SU-DHL-6 (cell line): ENCODE measurements around the gene TRAK1.

Experiments
- H2AFZ ChIP-seq: fragments of 200-600 bp; sonication (generic); 2 replicates; pipeline ENCODE4 v1.6.1; 2014; ENCODE audit warnings: low read depth, mild to moderate bottlenecking, moderate library complexity, mixed read lengths, antibody characterized with exemption, low read length; ENCODE audit not compliant: severe bottlenecking
- H3F3A ChIP-seq: fragments of 200-600 bp; shearing (Covaris generic); 2 replicates; pipeline ENCODE4 v1.6.0; 2016; ENCODE audit warnings: antibody characterized with exemption, mild to moderate bottlenecking; ENCODE audit not compliant: insufficient read depth
- H3K27ac ChIP-seq: fragments of 200-600 bp; sonication (generic); 2 replicates; pipeline ENCODE4 v1.5.1; 2016; ENCODE audit warnings: low read depth, mild to moderate bottlenecking, low read length, moderate library complexity, mixed read lengths
- H3K27me3 ChIP-seq: fragments of 200-600 bp; sonication (generic), shearing (Covaris generic); 2 replicates; pipeline ENCODE4 v1.6.0; 2014; ENCODE audit warnings: mild to moderate bottlenecking, low read length
- H3K36me3 ChIP-seq: fragments of 200-600 bp; sonication (generic); 2 replicates; pipeline ENCODE4 v1.6.1; 2014; ENCODE audit warnings: mild to moderate bottlenecking, low read length, mixed read lengths
- H3K4me2 ChIP-seq: fragments of 300-600, 200-600 bp; shearing (Covaris generic), sonication (generic); 2 replicates; pipeline ENCODE4 v1.6.0; 2014; ENCODE audit warnings: low read length, low read depth, mild to moderate bottlenecking; ENCODE audit not compliant: poor library complexity, severe bottlenecking
- H3K4me3 ChIP-seq: fragments of 200-600 bp; sonication (generic); 2 replicates; pipeline ENCODE4 v1.5.1; 2014; ENCODE audit warnings: antibody characterized with exemption, low read length, mild to moderate bottlenecking, mixed read lengths; ENCODE audit not compliant: insufficient read depth, poor library complexity, severe bottlenecking
- H3K79me2 ChIP-seq: fragments of 200-600 bp; sonication (generic); 2 replicates; pipeline ENCODE4 v1.6.1; 2014; ENCODE audit warnings: mild to moderate bottlenecking, low read length, moderate library complexity; ENCODE audit not compliant: insufficient read depth
- H3K9ac ChIP-seq: fragments of 200-600 bp; sonication (generic); 2 replicates; pipeline ENCODE4 v1.7.0; 2014; ENCODE audit warnings: mild to moderate bottlenecking, low read length
- H3K9me2 ChIP-seq: fragments of 200-600 bp; sonication (generic); replicated peaks from 2 replicates; pipeline ENCODE4 v1.6.1; 2014; ENCODE audit warnings: low read length; ENCODE audit not compliant: insufficient read depth
- H3K9me3 ChIP-seq: fragments of 200-600 bp; sonication (generic); 2 replicates; pipeline ENCODE4 v1.6.1; 2014; ENCODE audit warnings: low read length, mixed read lengths; ENCODE audit not compliant: insufficient read depth
- H4K20me1 ChIP-seq: fragments of 200-600 bp; sonication (generic); 2 replicates; pipeline ENCODE4 v1.6.1; 2014; ENCODE audit warnings: low read depth, mild to moderate bottlenecking, antibody characterized with exemption, low read length, moderate library complexity, mixed read lengths
- EZH2phosphoT487 ChIP-seq: fragments of 200-600 bp; sonication (generic), shearing (Covaris generic); conservative IDR thresholded peaks from 2 replicates; pipeline ENCODE4 v1.6.1; 2018; ENCODE audit warnings: mild to moderate bottlenecking, antibody characterized with exemption, low read length, moderate library complexity, mixed read lengths
- TF ChIP-seq, protein P1 (sequence below): fragments of 200-600 bp; sonication (generic); IDR thresholded peaks from one replicate; pipeline ENCODE4 v1.5.1; 2017; ENCODE audit warnings: antibody characterized with exemption, mild to moderate bottlenecking, low read length, moderate library complexity; ENCODE audit not compliant: insufficient read depth, poor library complexity, severe bottlenecking

TRAK1 gene

DNA sequence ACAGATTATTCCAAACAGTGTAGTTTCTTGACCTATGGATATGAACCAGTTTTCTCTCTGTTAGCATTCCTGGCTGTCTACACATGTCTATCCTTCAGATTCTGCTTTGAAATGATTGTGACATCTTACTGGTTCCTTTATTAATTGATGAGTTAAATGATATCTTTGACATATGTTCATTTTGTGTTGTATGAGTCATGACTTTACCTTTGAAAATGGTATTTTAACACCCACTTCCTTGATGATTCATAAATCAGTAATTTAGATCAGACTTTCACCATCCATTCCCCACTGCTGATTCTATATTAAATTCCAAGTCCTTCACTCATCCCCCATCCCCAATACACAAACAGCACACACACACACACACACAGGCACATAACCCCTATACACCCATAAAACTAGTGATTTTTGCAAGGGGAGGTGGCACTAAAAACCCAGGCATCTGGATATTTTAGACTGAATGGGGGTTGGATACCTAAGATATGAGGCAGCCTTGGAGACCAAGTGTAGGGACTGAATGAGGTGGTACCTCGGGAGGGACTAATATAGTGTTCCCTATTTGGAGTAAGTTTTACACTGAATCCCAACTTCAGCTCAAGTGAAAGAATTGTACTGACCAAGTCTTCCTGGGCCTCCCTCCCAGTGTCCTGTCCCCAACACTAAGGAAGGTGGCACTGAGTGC is 165.1 kb downstream of the TRAK1 start:
- Histone ChIP-seq H3K27me3 (no peaks in the 10 kb centered on the region), H4K20me1 (no peaks in the 10 kb centered on the region), H3K27ac (no peak overlapping the region), H3K9me3 (no peaks in the 10 kb centered on the region), H3K36me3 (no peaks in the 10 kb centered on the region), H3K4me3 (no peak overlapping the region), H3K9me2 (no peaks in the 10 kb centered on the region), H3K9ac (no peak overlapping the region), H3K4me2 (no peak overlapping the region), H3K79me2 (no peaks in the 10 kb centered on the region), H2AFZ (no peak overlapping the region), H3F3A (no peaks in the 10 kb centered on the region)
- TF ChIP-seq, protein P1, sequence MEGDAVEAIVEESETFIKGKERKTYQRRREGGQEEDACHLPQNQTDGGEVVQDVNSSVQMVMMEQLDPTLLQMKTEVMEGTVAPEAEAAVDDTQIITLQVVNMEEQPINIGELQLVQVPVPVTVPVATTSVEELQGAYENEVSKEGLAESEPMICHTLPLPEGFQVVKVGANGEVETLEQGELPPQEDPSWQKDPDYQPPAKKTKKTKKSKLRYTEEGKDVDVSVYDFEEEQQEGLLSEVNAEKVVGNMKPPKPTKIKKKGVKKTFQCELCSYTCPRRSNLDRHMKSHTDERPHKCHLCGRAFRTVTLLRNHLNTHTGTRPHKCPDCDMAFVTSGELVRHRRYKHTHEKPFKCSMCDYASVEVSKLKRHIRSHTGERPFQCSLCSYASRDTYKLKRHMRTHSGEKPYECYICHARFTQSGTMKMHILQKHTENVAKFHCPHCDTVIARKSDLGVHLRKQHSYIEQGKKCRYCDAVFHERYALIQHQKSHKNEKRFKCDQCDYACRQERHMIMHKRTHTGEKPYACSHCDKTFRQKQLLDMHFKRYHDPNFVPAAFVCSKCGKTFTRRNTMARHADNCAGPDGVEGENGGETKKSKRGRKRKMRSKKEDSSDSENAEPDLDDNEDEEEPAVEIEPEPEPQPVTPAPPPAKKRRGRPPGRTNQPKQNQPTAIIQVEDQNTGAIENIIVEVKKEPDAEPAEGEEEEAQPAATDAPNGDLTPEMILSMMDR, result no peak
- TF ChIP-seq EZH2phosphoT487, result no peak

DNA sequence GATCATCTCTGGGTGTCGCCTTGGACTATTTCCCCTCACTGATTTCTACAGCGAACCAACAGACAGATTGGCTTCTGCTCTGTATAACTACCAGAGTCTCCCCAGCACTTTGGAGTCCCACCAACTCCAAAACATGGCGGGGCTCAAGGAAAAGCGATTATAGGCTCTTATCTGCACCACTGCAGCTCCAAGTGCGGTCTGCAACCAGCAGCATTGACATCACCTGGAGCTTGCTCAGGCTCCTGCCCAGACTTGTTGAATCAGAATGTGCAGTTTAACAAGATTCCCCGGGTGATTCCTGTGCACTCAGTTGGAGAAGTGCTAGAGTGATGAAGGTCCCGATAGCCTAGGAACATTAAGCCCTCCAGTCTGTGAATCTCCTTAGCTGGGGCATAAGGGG is 165.8 kb downstream of the TRAK1 start:
- H3K9ac ChIP-seq, result no peak overlapping the region
- H3K27me3 ChIP-seq, result no peaks in the 10 kb centered on the region
- no peak for TF ChIP-seq EZH2phosphoT487
- TF ChIP-seq, protein P1, result no peak
- H4K20me1 ChIP-seq, result no peaks in the 10 kb centered on the region
- no peaks in the 10 kb centered on the region for H3K36me3 ChIP-seq
- H3K4me2 ChIP-seq, result no peak overlapping the region
- no peak overlapping the region for H3K27ac ChIP-seq
- no peaks in the 10 kb centered on the region for H3K79me2 ChIP-seq
- H3K9me2 ChIP-seq, result no peaks in the 10 kb centered on the region
- H3K9me3 ChIP-seq, result no peaks in the 10 kb centered on the region
- no peaks in the 10 kb centered on the region for H3F3A ChIP-seq
- H3K4me3 ChIP-seq, result no peak overlapping the region
- H2AFZ ChIP-seq, result no peak overlapping the region

DNA sequence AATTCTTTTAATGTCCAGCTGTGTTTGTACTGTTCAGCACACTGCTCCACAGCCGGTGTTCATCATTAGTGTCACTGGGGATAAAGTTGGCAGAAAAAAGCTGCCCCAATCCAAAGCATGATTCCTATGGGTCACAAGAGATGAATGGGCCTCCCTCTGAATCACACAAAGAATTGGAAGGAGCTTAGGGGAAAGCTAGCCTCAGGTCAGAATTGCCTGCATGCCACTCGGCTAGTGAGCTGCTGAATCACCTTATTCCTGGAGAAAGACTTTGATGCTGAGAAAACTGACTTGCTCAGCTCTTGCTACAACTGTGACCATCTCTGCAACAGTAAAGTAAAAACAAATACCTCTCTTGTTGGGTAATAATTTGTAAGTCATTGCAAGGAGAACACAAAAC is 171.4 kb downstream of the TRAK1 start:
- no peak overlapping the region for H3K4me2 ChIP-seq
- no peaks in the 10 kb centered on the region for H3K79me2 ChIP-seq
- no peak overlapping the region for H2AFZ ChIP-seq
- TF ChIP-seq EZH2phosphoT487, result no peak
- TF ChIP-seq, protein P1, result no peak
- H3F3A ChIP-seq, result no peaks in the 10 kb centered on the region
- no peak overlapping the region for H3K27ac ChIP-seq
- H3K36me3 ChIP-seq, result no peaks in the 10 kb centered on the region
- H3K9me2 ChIP-seq, result no peaks in the 10 kb centered on the region
- H3K9ac ChIP-seq, result no peak overlapping the region
- H3K27me3 ChIP-seq, result no peaks in the 10 kb centered on the region
- H4K20me1 ChIP-seq, result no peaks in the 10 kb centered on the region
- no peaks in the 10 kb centered on the region for H3K9me3 ChIP-seq
- no peak overlapping the region for H3K4me3 ChIP-seq
